K562 (cell line): ENCODE data around the gene DEPDC1B.

ENCODE experiments used
- CTCF ChIP-seq, 3 experiments: IDR thresholded peaks in 2 of 3; conservative IDR thresholded peaks in 1 of 3; 2 replicates each; pipeline ENCODE4 v1.5.1; 2011 to 2012; ENCODE audit warnings: low read length in 3 of 3, mild to moderate bottlenecking in 3 of 3, control low read depth in 2 of 3, improper control_type of control experiment in 1 of 3, inconsistent platforms in 1 of 3, low read depth in 1 of 3, mixed read lengths in 1 of 3, moderate library complexity in 1 of 3; ENCODE audit not compliant: insufficient read depth in 2 of 3
- KDM1A ChIP-seq, 2 experiments: fragments of 450-650 bp; IDR thresholded peaks; 2 replicates each; pipeline ENCODE4 v1.6.1; 2016; ENCODE audit warnings: mild to moderate bottlenecking in 2 of 2
- ZFX ChIP-seq: sonication (generic); formaldehyde crosslinking; IDR thresholded peaks from 2 replicates; pipeline ENCODE4 v1.8.0; 2022; ENCODE audit warnings: mild to moderate bottlenecking, missing genetic modification reagents, moderate library complexity
- ZNF274 ChIP-seq: IDR thresholded peaks from 2 replicates; pipeline ENCODE4 v1.6.1; 2011; ENCODE audit warnings: low read depth, mild to moderate bottlenecking, low read length, moderate library complexity, borderline replicate concordance

GRCh38 chr5:60679816-60680215, 20.1 kb downstream of the DEPDC1B start:
- TF ChIP-seq ZNF274 (no peak), ZFX (CRISPR knock-in tag) (no peak), CTCF (IDR thresholded peaks at IDR 0.05 in 2 of 3, conservative IDR thresholded peaks at IDR 0.05 in 1 of 3; ENCODE audit: insufficient read depth in 2 of 3, low read depth in 1 of 3, low read length in 3 of 3) (no peak), KDM1A (IDR thresholded peaks at IDR 0.05) (no peak)
